ENCODE results near the gene OR5A1. TPM values are rescaled to one million over a fixed set of nuclear protein-coding genes. Genes with fewer than 3 reads are reported as not detected.

OR5A1 gene
- polyA plus RNA-seq, 3 donors = not detected

- Histone ChIP-seq H4K20me1 (ENCODE audit: insufficient read depth, low read length) (no peaks in the 10 kb centered on the region), H3K9me3 (replicated peaks in 1 of 2; ENCODE audit: control insufficient read depth in 1 of 2, insufficient read depth in 1 of 2, low read length in 2 of 2) (no peaks in the 10 kb centered on the region), H2AFZ (ENCODE audit: insufficient read depth, low read depth, low read length, poor library complexity, severe bottlenecking) (no peak overlapping the region), H3K36me3 (replicated peaks in 1 of 2; ENCODE audit: control insufficient read depth in 1 of 2, insufficient read depth in 2 of 2, low read length in 2 of 2) (no peaks in the 10 kb centered on the region), H3K4me2 (replicated peaks; ENCODE audit: extremely low read depth, low read length, poor library complexity, severe bottlenecking) (no peak overlapping the region), H3K27me3 (ENCODE audit: control insufficient read depth in 2 of 2, insufficient read depth in 2 of 2, low read length in 2 of 2) (no peaks in the 10 kb centered on the region), H3K4me3 (replicated peaks in 1 of 3; ENCODE audit: low read depth in 2 of 3, low read length in 3 of 3) (no peak overlapping the region), H3K9ac (ENCODE audit: insufficient read depth, low read length, poor library complexity, severe bottlenecking) (no peak overlapping the region), H3K79me2 (ENCODE audit: insufficient read depth, low read length) (no peaks in the 10 kb centered on the region), H3K27ac (ENCODE audit: low read depth in 1 of 2, low read length in 2 of 2) (no peak overlapping the region), H3K4me1 (ENCODE audit: control insufficient read depth in 1 of 2, insufficient read depth in 2 of 2, low read length in 2 of 2) (no peaks in the 10 kb centered on the region)
- no peak overlapping the region for H3K27ac Mint-ChIP-seq
- no peak for DNase-seq
- no peak overlapping the region for H3K4me3 Mint-ChIP-seq
- intact Hi-C loops (cut with micrococcal nuclease) = no loop called here
- H3K27me3 Mint-ChIP-seq (ENCODE audit: low read depth in 3 of 3) = peaks cover 0 to 2% (median 0%) of the 10 kb centered on the region in 3 donors
- H3K36me3 Mint-ChIP-seq = no peaks in the 10 kb centered on the region
- WGBS (ENCODE audit: insufficient coverage) = 100% methylated on average over 1 of the region's 3 CpGs
- H3K9me3 Mint-ChIP-seq = peaks cover 0 to 5% (median 2%) of the 10 kb centered on the region in 7 donors
- H3K4me1 Mint-ChIP-seq = no peaks in the 10 kb centered on the region
- TF ChIP-seq, protein P1, sequence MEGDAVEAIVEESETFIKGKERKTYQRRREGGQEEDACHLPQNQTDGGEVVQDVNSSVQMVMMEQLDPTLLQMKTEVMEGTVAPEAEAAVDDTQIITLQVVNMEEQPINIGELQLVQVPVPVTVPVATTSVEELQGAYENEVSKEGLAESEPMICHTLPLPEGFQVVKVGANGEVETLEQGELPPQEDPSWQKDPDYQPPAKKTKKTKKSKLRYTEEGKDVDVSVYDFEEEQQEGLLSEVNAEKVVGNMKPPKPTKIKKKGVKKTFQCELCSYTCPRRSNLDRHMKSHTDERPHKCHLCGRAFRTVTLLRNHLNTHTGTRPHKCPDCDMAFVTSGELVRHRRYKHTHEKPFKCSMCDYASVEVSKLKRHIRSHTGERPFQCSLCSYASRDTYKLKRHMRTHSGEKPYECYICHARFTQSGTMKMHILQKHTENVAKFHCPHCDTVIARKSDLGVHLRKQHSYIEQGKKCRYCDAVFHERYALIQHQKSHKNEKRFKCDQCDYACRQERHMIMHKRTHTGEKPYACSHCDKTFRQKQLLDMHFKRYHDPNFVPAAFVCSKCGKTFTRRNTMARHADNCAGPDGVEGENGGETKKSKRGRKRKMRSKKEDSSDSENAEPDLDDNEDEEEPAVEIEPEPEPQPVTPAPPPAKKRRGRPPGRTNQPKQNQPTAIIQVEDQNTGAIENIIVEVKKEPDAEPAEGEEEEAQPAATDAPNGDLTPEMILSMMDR (IDR thresholded peaks at IDR 0.05) = no peak
These were observed 23.6 kb downstream of the OR5A1 start for GRCh38 chr11:59459916-59460315.

DNA sequence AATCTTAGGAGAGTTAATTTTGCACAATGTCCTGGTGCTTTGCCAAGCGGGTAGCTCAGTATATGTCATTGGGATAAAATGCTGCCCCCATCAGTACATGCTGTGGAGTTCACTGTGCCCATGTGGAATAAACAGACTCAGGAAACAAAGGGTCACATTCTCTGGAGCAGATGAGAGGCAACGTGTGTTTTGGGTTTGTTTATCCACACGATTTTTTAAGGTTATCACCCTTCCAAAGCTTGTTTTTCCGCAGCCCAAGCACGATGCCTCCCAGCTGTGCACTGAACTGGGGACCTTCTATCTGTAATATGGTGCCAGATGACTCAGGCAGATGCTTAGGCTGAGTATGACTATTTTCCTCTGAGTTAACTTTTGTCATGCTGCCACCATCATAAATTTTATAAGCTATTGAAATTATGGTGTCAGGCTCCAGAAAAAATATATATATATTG is 26.9 kb downstream of the OR5A1 start:
- Histone ChIP-seq H3K4me1 (ENCODE audit: control insufficient read depth in 1 of 2, insufficient read depth in 2 of 2, low read length in 2 of 2) (no peaks in the 10 kb centered on the region), H2AFZ (ENCODE audit: insufficient read depth, low read depth, low read length, poor library complexity, severe bottlenecking) (no peak overlapping the region), H3K4me3 (replicated peaks in 1 of 3; ENCODE audit: low read depth in 2 of 3, low read length in 3 of 3) (no peak overlapping the region), H3K4me2 (replicated peaks; ENCODE audit: extremely low read depth, low read length, poor library complexity, severe bottlenecking) (no peak overlapping the region), H3K36me3 (replicated peaks in 1 of 2; ENCODE audit: control insufficient read depth in 1 of 2, insufficient read depth in 2 of 2, low read length in 2 of 2) (no peaks in the 10 kb centered on the region), H3K27me3 (ENCODE audit: control insufficient read depth in 2 of 2, insufficient read depth in 2 of 2, low read length in 2 of 2) (no peaks in the 10 kb centered on the region), H4K20me1 (ENCODE audit: insufficient read depth, low read length) (no peaks in the 10 kb centered on the region), H3K9me3 (replicated peaks in 1 of 2; ENCODE audit: control insufficient read depth in 1 of 2, insufficient read depth in 1 of 2, low read length in 2 of 2) (no peaks in the 10 kb centered on the region), H3K9ac (ENCODE audit: insufficient read depth, low read length, poor library complexity, severe bottlenecking) (no peak overlapping the region), H3K27ac (ENCODE audit: low read depth in 1 of 2, low read length in 2 of 2) (no peak overlapping the region), H3K79me2 (ENCODE audit: insufficient read depth, low read length) (no peaks in the 10 kb centered on the region)
- intact Hi-C loops (cut with micrococcal nuclease) = no loop called here
- no peak overlapping the region for H3K27ac Mint-ChIP-seq
- TF ChIP-seq, protein P1 (IDR thresholded peaks at IDR 0.05) = no peak
- no peak for DNase-seq
- WGBS (ENCODE audit: insufficient coverage) = 93% methylated on average over 5 of the region's 5 CpGs
- no peak overlapping the region for H3K4me3 Mint-ChIP-seq
- H3K4me1 Mint-ChIP-seq = no peaks in the 10 kb centered on the region
- peaks cover 0 to 2% (median 0%) of the 10 kb centered on the region in 3 donors for H3K27me3 Mint-ChIP-seq (ENCODE audit: low read depth in 3 of 3)
- H3K36me3 Mint-ChIP-seq = no peaks in the 10 kb centered on the region
- peaks cover 0 to 9% (median 4%) of the 10 kb centered on the region in 7 donors for H3K9me3 Mint-ChIP-seq

Data from CD14-positive monocyte (primary cell).